Prostate gland (tissue), 2 donors: ENCODE data around the gene NLRX1.

ENCODE experiments used
- POLR2AphosphoS5 ChIP-seq: sonication (generic); formaldehyde crosslinking; IDR thresholded peaks from one replicate; pipeline ENCODE4 v1.6.1; 2017; ENCODE audit warnings: antibody characterized with exemption
- TF ChIP-seq, protein P1 (sequence below), 4 experiments: fragments of 200-600 bp in 2 of 4; fragments of 450-650 bp in 2 of 4; sonication (generic) in 2 of 4; IDR thresholded peaks; 1 replicate in 3 of 4; 2 replicates in 1 of 4; pipeline ENCODE4 v1.5.1; 2016 to 2019; ENCODE audit warnings: antibody characterized with exemption in 4 of 4, mild to moderate bottlenecking in 2 of 4, moderate library complexity in 2 of 4

DNA sequence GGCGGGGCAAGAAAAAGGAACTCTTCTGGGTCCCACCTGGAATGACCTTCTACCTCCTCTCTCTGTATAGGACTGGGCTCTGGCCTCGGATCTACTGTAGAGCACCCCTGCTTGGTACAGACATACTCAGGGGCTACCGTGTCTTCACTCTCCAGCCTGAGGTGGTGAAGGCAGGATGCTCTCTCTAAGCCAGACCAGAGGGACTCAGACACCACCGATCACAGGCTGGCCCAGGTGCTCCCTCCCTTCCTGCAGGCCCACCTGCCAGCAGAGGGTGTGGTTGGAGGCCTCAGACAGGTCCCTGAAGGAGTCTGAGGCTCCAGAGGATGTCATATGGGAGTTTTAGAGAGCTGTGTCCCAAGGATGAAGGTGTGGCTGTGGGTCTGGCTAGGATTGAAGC lies 20.9 kb downstream of the NLRX1 start:
- TF ChIP-seq, protein P1, sequence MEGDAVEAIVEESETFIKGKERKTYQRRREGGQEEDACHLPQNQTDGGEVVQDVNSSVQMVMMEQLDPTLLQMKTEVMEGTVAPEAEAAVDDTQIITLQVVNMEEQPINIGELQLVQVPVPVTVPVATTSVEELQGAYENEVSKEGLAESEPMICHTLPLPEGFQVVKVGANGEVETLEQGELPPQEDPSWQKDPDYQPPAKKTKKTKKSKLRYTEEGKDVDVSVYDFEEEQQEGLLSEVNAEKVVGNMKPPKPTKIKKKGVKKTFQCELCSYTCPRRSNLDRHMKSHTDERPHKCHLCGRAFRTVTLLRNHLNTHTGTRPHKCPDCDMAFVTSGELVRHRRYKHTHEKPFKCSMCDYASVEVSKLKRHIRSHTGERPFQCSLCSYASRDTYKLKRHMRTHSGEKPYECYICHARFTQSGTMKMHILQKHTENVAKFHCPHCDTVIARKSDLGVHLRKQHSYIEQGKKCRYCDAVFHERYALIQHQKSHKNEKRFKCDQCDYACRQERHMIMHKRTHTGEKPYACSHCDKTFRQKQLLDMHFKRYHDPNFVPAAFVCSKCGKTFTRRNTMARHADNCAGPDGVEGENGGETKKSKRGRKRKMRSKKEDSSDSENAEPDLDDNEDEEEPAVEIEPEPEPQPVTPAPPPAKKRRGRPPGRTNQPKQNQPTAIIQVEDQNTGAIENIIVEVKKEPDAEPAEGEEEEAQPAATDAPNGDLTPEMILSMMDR (IDR thresholded peaks at IDR 0.05) = no peak
- no peak for TF ChIP-seq POLR2AphosphoS5
